ENCODE results near the gene LGMN.

LGMN gene

GRCh38 chr14:92793709-92794546 lies 45.5 kb upstream of the LGMN start, which contains the start of gene GOLGA5 (continued):
- TF ChIP-seq ZNF664 (tag by site-specific recombination; IDR thresholded peaks at IDR 0.05) (no peak), ZBTB11 (tag by site-specific recombination; conservative IDR thresholded peaks at IDR 0.05; ENCODE audit: low read depth) (peak; percentile 68), ZFP37 (tag by site-specific recombination; IDR thresholded peaks at IDR 0.05) (no peak), ZNF658 (tag by site-specific recombination; IDR thresholded peaks at IDR 0.05) (no peak), KLF16 (tag by site-specific recombination; IDR thresholded peaks at IDR 0.05) (peak; percentile 51), ZNF266 (tag by site-specific recombination; IDR thresholded peaks at IDR 0.05; ENCODE audit: low read depth) (no peak), SETDB1 (IDR thresholded peaks at IDR 0.05; ENCODE audit: insufficient read length, low read length) (peak; percentile 63), GFI1B (tag by site-specific recombination; IDR thresholded peaks at IDR 0.05) (no peak), ZNF843 (tag by site-specific recombination; IDR thresholded peaks at IDR 0.05) (0 out of 2 replicates have a peak, but pooled peaks have one; percentile 13), ZNF692 (tag by site-specific recombination; IDR thresholded peaks at IDR 0.05) (peak; percentile 64), ZNF670 (tag by site-specific recombination; IDR thresholded peaks at IDR 0.05; ENCODE audit: low read depth) (no peak), ZNF341 (tag by site-specific recombination; IDR thresholded peaks at IDR 0.05; ENCODE audit: low read depth) (peak; percentile 59), ZNF184 (tag by site-specific recombination; IDR thresholded peaks at IDR 0.05) (no peak), ZNF248 (tag by site-specific recombination; IDR thresholded peaks at IDR 0.05) (no peak), ZNF513 (tag by site-specific recombination; IDR thresholded peaks at IDR 0.05) (no peak), ZNF114 (tag by site-specific recombination; IDR thresholded peaks at IDR 0.05) (no peak), ELK4 (IDR thresholded peaks at IDR 0.05; ENCODE audit: borderline replicate concordance, low read depth, low read length) (no peak), KLF7 (tag by site-specific recombination; IDR thresholded peaks at IDR 0.05; ENCODE audit: borderline replicate concordance) (0 out of 2 replicates have a peak, but pooled peaks have one; percentile 79), ZNF280C (tag by site-specific recombination; IDR thresholded peaks at IDR 0.05) (0 out of 2 replicates have a peak, but pooled peaks have one; percentile 54), ZNF621 (tag by site-specific recombination; IDR thresholded peaks at IDR 0.05) (no peak), WT1 (tag by site-specific recombination; IDR thresholded peaks at IDR 0.05) (peak; percentile 40; the same call in 1 of the 2 replicates), ZNF501 (tag by site-specific recombination; IDR thresholded peaks at IDR 0.05) (peak; percentile 29), ZNF645 (tag by site-specific recombination; IDR thresholded peaks at IDR 0.05) (no peak), AEBP2 (tag by site-specific recombination; IDR thresholded peaks at IDR 0.05; ENCODE audit: borderline replicate concordance) (no peak), GLI2 (tag by site-specific recombination; IDR thresholded peaks at IDR 0.05; ENCODE audit: borderline replicate concordance, low read depth) (no peak), ZNF138 (tag by site-specific recombination; IDR thresholded peaks at IDR 0.05; ENCODE audit: borderline replicate concordance) (no peak), HOXC10 (CRISPR knock-in tag; IDR thresholded peaks at IDR 0.05) (no peak)

Data from HEK293 (cell line).